Measurements from ENCODE around the gene ERC1.

Gene ERC1

DNA sequence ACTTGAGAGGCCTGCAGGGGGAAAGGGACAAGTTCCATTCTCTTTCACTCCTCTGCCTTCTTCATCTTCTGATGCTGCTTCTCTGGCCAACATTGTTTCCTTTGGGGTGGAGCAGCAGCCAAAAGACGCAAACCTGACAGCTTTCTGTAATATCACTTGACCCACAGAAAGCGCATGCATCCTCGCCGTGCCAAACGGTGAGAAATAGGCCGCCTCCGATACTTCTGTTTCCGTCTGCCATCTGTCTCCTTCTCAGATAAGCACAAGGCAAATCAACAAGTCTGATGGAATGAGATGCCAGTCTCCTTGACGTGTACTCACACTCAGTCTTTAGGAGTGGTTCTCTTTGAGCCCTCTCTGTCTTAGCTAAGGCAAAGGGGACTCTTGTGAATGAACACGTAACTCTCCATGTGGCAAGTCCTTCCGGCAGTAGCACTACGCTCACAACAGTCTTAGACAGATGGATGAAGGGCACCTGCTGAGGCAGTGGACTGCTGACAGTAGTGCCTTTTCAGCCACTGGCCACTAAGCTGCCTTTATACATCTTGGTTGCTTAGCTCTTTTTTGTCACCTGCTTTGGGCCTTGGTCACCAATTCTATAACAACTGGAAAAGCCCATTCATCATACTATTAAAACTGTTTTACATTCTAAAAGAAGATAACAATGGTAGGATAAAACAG, 389.3 kb downstream of the ERC1 start:
- Mint-ChIP-seq H3K9me3 (no peaks in the 10 kb centered on the region), H3K36me3 (peaks cover 17 to 28% of the 10 kb centered on the region in 2 donors), H3K27ac (no peak overlapping the region), H3K27me3 (no peaks in the 10 kb centered on the region), H3K4me3 (no peak overlapping the region), H3K4me1 (no peaks in the 10 kb centered on the region)
- ATAC-seq (replicated peaks), result no peak
- DNase-seq, result no peak

DNA sequence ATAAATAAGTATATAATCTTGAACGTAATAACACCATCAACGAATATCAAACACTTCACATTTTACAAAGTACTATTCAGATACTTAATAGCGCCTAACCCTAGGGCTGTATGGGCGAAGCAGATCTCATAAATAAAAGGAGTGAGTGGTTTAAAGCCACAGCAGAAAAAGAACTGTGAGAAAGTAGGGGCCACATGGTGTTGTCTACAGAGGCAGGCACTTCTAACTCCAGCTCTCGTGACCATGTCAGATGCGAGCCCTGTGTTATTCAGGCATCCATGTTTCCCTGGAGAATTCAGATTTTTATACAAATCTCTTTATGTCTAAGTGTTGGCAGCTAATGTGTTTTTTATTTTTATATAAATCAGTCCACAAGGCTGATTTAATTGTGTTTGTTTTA, 391.1 kb downstream of the ERC1 start:
- H3K4me1 Mint-ChIP-seq, result no peaks in the 10 kb centered on the region
- H3K27ac Mint-ChIP-seq, result no peak overlapping the region
- no peak for ATAC-seq (replicated peaks)
- no peaks in the 10 kb centered on the region for H3K27me3 Mint-ChIP-seq
- H3K36me3 Mint-ChIP-seq, result peaks cover 11 to 20% of the 10 kb centered on the region in 2 donors
- no peak for DNase-seq
- no peaks in the 10 kb centered on the region for H3K9me3 Mint-ChIP-seq
- H3K4me3 Mint-ChIP-seq, result no peak overlapping the region

DNA sequence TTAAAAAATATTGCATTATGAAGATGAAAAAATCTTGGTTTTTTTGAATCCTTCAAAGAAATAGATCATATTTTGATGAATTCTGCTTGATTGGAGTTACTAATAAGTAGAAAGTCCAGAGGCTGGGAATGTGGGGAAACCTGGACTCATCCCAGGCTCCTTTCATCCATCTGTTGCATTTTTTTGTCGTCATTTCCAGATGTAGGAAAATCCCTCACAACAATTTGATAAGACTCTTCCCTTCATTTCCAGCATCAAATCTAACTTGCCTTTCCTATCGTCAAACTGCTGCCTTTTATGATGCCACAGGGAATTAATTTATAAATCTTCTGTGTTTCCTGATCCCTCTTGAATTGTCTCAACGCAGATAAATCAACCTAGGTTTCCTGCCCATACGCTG, 391.8 kb downstream of the ERC1 start:
- no peaks in the 10 kb centered on the region for H3K27me3 Mint-ChIP-seq
- peaks cover 11 to 20% of the 10 kb centered on the region in 2 donors for H3K36me3 Mint-ChIP-seq
- DNase-seq (no peak), ATAC-seq (replicated peaks) (no peak)
- H3K4me3 Mint-ChIP-seq, result no peak overlapping the region
- no peaks in the 10 kb centered on the region for H3K4me1 Mint-ChIP-seq
- H3K9me3 Mint-ChIP-seq, result no peaks in the 10 kb centered on the region
- H3K27ac Mint-ChIP-seq, result no peak overlapping the region

DNA sequence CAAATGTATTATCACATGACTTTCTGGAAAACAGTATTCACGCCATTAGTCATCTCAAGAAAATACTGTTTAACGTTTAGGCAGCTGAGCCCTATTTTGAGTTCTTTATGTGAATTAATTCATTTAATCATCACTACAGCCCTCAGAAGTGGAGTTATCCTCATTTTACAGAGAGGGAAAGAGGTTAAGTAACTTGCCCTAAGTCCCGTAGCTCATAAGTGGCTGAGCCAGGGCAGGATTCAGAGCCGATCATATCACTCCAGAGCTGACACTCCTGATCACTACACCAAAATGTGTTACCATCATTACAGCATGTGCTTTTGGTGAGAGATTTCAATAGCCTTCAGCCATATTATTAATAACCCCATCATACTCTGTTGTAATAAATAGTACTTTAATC, 392.7 kb downstream of the ERC1 start:
- ATAC-seq (replicated peaks), result no peak
- Mint-ChIP-seq H3K9me3 (no peaks in the 10 kb centered on the region), H3K4me3 (no peak overlapping the region), H3K4me1 (no peaks in the 10 kb centered on the region), H3K27me3 (no peaks in the 10 kb centered on the region), H3K27ac (no peak overlapping the region), H3K36me3 (peaks cover 11 to 20% of the 10 kb centered on the region in 2 donors)
- DNase-seq, result no peak

DNA sequence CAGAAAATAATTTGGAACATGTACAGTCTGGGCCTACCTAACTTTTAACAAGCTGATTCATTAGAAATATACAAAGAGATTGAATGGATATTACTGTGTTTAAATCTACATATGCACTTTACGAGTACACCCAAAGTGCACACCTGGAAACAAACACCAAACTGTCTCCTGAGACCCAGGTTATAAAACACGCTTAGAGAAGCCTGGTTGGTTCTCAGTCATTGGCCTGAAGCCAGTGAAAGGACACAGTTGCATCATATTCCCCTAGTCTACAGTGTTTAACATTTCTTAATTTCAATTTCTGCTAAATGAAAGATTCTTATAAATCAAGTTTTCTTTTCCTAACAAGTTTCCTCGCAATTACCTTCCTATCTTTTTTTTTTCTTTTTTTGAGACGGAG, 393.9 kb downstream of the ERC1 start:
- no peak for DNase-seq
- no peaks in the 10 kb centered on the region for H3K9me3 Mint-ChIP-seq
- peaks cover 11 to 17% of the 10 kb centered on the region in 2 donors for H3K36me3 Mint-ChIP-seq
- ATAC-seq (replicated peaks), result no peak
- no peak overlapping the region for H3K4me3 Mint-ChIP-seq
- H3K27me3 Mint-ChIP-seq, result no peaks in the 10 kb centered on the region
- no peak overlapping the region for H3K27ac Mint-ChIP-seq
- no peaks in the 10 kb centered on the region for H3K4me1 Mint-ChIP-seq

DNA sequence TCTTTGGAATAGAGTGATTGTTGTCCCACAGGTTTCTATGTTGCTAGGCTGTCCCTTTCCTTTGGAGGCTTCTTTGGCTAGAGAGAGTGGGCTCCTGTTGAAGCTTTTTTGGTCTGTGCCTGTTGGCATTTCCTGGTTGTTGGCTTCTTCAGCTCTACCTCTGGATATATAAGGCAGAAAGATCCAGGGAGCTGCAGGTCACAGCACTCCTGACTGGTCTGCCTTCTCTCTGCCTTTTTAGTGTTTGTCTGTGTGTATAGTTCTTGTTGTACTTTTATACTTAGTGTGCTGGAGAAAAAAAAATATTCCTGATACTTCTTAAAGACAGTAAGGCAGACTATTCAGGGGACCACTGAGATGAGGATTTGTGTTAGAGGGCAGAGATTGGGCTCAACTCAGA, 400.7 kb downstream of the ERC1 start:
- no peak for ATAC-seq (replicated peaks)
- Mint-ChIP-seq H3K27me3 (no peaks in the 10 kb centered on the region), H3K4me3 (no peak overlapping the region), H3K9me3 (no peaks in the 10 kb centered on the region), H3K36me3 (peaks cover 6 to 22% of the 10 kb centered on the region in 2 donors), H3K4me1 (no peaks in the 10 kb centered on the region), H3K27ac (no peak overlapping the region)
- no peak for DNase-seq

DNA sequence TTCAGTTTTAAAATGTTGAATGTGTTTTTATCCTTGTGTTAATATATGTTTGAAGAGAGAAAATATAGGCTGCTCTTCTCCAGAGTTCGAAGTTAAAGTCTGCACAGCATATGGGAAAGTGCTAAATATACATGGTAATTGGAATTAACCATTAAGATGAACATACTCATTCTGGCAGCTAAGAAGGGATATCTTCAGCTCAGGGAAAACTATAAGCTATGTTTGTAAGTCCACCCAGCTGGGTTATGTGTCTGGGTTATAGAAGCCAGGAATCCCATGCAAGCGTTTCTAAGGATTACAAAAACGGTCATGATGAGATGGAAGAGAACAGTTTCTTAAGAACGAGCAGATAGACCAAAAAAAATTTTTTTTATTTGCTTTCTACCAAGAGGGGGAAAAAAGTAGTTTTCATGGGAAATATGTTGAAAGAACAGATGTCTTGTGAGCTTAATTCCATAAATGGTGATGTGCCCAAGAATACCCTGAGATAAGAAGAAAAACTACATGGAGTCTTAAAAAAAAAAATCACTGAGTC, 404.5 kb downstream of the ERC1 start:
- no peak for DNase-seq
- no peaks in the 10 kb centered on the region for H3K4me1 Mint-ChIP-seq
- no peaks in the 10 kb centered on the region for H3K9me3 Mint-ChIP-seq
- no peak overlapping the region for H3K4me3 Mint-ChIP-seq
- H3K27ac Mint-ChIP-seq, result no peak overlapping the region
- H3K36me3 Mint-ChIP-seq, result peaks cover 6 to 17% of the 10 kb centered on the region in 2 donors
- no peak for ATAC-seq (replicated peaks)
- H3K27me3 Mint-ChIP-seq, result no peaks in the 10 kb centered on the region

DNA sequence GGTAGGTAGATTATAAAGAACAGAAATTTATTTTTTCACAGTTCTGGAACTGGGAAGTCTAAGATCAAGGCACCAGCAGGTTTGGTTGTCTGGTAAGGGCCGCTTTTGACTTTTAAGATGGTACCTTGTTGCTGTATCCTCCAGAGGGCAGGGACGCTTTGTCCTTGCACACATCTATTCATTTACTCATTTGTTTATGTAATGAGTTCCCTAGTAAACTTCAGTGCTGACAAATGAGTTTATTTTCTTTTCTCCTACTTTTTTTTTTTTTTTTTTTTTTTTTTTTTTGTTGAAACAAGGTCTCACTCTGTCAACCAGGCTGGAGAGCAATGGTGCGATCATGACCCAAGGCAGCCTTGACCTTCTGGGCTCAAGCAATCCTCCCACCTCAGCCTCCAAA, 407.6 kb downstream of the ERC1 start:
- Mint-ChIP-seq H3K36me3 (peaks cover 7 to 8% of the 10 kb centered on the region in 2 donors), H3K4me1 (no peaks in the 10 kb centered on the region)

DNA sequence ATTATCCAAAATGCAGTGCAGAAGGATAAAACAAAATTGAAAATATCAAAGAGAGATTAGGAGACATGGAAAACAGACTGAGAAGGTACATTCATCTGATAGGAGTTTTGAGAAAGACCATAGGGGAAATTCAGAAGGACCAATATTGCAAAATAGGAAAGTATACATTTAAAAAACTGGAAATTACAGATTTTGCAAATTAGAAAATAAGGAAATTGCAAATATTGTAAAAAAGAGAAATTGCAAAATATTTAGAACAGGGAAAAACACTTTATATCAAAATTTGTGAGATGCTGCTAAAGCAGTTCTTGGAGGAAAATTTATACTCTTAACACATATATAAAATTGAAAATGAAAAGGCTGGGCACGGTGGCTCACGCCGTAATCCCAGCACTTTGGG, 410.9 kb downstream of the ERC1 start:
- DNase-seq, result no peak
- H3K9me3 Mint-ChIP-seq, result no peaks in the 10 kb centered on the region
- no peak overlapping the region for H3K4me3 Mint-ChIP-seq
- no peaks in the 10 kb centered on the region for H3K4me1 Mint-ChIP-seq
- H3K27me3 Mint-ChIP-seq, result no peaks in the 10 kb centered on the region
- ATAC-seq (replicated peaks), result no peak
- H3K36me3 Mint-ChIP-seq, result peaks cover 2 to 3% of the 10 kb centered on the region in 2 donors
- H3K27ac Mint-ChIP-seq, result no peak overlapping the region

More for the DNA sequence above, 407.6 kb downstream of the ERC1 start:
- no peak overlapping the region for H3K4me3 Mint-ChIP-seq
- no peaks in the 10 kb centered on the region for H3K9me3 Mint-ChIP-seq
- ATAC-seq (replicated peaks) (no peak), DNase-seq (no peak)
- H3K27ac Mint-ChIP-seq, result no peak overlapping the region
- no peaks in the 10 kb centered on the region for H3K27me3 Mint-ChIP-seq

DNA sequence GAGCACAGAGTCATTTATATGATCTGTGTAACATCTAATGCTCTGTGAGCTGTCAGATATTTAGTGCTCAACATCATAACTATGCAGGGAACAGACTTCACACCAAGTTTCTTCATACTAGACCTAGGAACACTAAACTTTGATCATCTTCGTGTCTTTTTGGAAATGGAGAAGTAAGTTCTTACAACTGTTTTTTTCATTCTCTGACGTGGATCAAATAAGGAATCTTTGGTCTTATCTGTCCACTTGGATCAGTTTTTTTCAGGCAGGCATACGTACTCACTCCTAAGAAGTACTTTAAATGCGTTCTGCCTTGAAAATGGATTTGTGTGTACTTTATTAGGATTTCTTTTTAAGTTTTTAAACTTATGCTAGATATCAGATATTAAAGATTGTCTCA, 412.4 kb downstream of the ERC1 start:
- Mint-ChIP-seq H3K36me3 (peaks cover 2 to 3% of the 10 kb centered on the region in 2 donors), H3K27me3 (no peaks in the 10 kb centered on the region), H3K27ac (no peak overlapping the region), H3K4me3 (no peak overlapping the region), H3K4me1 (no peaks in the 10 kb centered on the region), H3K9me3 (no peaks in the 10 kb centered on the region)
- DNase-seq (no peak), ATAC-seq (replicated peaks) (no peak)

DNA sequence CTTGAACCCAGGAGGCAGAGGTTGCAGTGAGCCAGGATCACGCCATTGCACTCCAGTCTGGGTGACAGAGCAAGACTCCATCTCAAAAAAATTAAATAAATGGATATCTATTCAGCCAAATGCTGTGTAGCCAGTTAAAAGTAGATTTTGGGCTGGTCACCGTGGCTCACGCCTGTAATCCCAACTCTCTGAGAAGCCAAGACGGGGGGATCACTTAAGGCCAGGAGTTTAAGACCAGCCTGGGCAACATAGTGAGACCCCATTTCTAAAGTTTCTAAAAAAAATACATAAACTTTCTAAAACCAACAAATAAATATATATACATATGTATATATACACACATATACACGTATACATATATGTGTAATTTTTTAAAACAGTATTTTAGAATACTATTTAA, 414.6 kb downstream of the ERC1 start:
- ATAC-seq (replicated peaks) (no peak), DNase-seq (no peak)
- Mint-ChIP-seq H3K27ac (no peak overlapping the region), H3K36me3 (peaks cover 13 to 18% of the 10 kb centered on the region in 2 donors), H3K4me1 (no peaks in the 10 kb centered on the region), H3K27me3 (no peaks in the 10 kb centered on the region), H3K9me3 (no peaks in the 10 kb centered on the region), H3K4me3 (no peak overlapping the region)

DNA sequence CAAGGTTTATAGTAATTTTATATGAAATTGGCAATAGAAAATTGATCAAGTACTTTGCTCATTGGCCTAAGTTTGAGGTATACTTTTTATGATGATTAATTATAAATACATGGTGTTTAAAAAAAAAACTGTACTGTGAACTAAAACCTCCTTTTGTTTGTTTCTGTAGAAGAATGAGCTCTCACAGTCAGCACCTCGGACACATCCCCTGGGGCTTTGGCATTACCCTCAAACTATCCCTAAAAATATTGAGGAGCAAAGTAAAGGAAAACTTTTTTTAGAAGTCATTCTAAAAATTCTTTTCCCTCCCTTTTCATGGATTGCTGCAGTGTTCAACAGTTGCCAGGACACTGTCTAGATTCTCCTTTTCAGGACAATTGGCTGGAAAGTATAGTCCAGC, 419.8 kb downstream of the ERC1 start:
- H3K27ac Mint-ChIP-seq, result no peak overlapping the region
- DNase-seq (no peak), ATAC-seq (replicated peaks) (no peak)
- H3K9me3 Mint-ChIP-seq, result no peaks in the 10 kb centered on the region
- H3K4me3 Mint-ChIP-seq, result no peak overlapping the region
- peaks cover 22 to 54% of the 10 kb centered on the region in 2 donors for H3K36me3 Mint-ChIP-seq
- H3K27me3 Mint-ChIP-seq, result no peaks in the 10 kb centered on the region
- no peaks in the 10 kb centered on the region for H3K4me1 Mint-ChIP-seq

DNA sequence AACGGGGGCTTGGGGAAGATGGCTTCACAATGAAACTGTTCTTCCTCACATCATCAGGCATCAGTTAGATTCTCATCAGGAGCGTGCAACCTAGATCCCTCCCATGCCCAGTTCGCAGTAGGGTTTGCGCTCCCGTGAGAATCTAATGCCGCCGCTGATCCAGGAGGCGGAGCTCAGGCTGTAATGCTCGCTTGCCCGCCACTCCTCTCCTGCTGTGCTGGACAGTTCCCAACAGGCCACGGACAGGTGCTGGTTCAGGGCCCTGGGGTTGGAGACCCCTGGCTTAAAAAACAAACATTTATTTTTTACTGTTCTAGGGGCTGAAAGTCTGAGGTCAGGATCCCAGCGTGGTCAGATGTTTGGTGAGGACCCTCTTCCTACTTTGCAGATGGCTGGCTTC, 422.9 kb downstream of the ERC1 start:
- H3K27ac Mint-ChIP-seq, result no peak overlapping the region
- H3K27me3 Mint-ChIP-seq, result no peaks in the 10 kb centered on the region

DNA sequence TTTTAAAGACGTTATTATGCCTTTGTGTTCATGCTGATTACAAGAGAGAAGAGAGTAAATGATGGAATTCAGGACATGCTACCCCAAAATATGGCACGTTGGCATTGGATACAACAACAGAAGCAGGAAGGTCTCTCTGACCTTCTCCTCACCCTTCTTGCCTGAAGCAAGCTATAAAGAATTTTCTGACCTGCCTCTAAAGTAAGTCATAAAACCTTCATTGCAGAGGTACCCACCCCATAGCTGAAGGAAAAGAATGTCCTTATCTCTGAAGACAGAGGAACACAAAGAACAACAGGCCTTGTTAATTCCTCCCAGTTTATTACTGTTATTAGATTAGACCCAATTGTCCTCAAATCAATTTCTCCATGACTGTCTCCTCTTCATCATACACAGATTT, 427.1 kb downstream of the ERC1 start:
- DNase-seq (no peak), ATAC-seq (replicated peaks) (no peak)
- H3K4me3 Mint-ChIP-seq, result no peak overlapping the region
- no peaks in the 10 kb centered on the region for H3K27me3 Mint-ChIP-seq
- H3K36me3 Mint-ChIP-seq, result peaks cover 42 to 68% of the 10 kb centered on the region in 2 donors
- H3K27ac Mint-ChIP-seq, result no peak overlapping the region
- H3K9me3 Mint-ChIP-seq, result peaks cover 9 to 10% of the 10 kb centered on the region in 2 donors
- H3K4me1 Mint-ChIP-seq, result peaks cover 4 to 10% of the 10 kb centered on the region in 2 donors

More for the DNA sequence above, 422.9 kb downstream of the ERC1 start:
- DNase-seq (no peak), ATAC-seq (replicated peaks) (no peak)
- peaks cover 28 to 72% of the 10 kb centered on the region in 2 donors for H3K36me3 Mint-ChIP-seq
- H3K4me3 Mint-ChIP-seq, result no peak overlapping the region
- H3K4me1 Mint-ChIP-seq, result no peaks in the 10 kb centered on the region
- H3K9me3 Mint-ChIP-seq, result no peaks in the 10 kb centered on the region

DNA sequence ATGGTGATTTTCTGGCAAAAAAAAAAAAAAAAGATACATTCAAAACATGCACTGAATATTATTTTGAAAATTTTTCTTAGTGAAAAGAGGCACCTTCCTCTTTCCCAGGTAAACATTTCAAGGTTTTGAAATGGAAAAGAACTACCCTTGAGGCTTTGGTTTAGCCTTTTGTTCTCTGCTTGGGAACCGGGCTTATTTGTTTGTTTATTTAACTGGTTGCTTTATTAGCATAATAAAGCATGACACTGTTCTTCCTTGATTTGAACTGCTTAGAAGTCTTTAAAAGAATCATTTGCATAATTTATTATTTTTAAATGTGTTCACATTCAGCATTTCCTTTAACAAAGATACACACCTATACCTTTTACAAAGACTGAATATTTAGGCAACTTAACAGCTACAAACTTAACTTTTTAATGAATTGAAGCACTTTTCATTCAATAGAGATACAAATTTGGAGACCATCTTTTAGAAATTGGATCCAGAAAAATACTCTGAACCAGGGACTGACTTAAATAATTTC, 428.9 kb downstream of the ERC1 start:
- H3K27me3 Mint-ChIP-seq, result no peaks in the 10 kb centered on the region
- no peak for ATAC-seq (replicated peaks)
- H3K27ac Mint-ChIP-seq, result no peak overlapping the region
- peaks cover 5 to 16% of the 10 kb centered on the region in 2 donors for H3K4me1 Mint-ChIP-seq
- H3K36me3 Mint-ChIP-seq, result peaks cover 38 to 60% of the 10 kb centered on the region in 2 donors
- no peak for DNase-seq
- no peak overlapping the region for H3K4me3 Mint-ChIP-seq
- peaks cover 11% of the 10 kb centered on the region in 2 donors for H3K9me3 Mint-ChIP-seq

All from stimulated activated naive B cell treated with anti-CD40 and anti-IgM and Interleukin-4, amounts not matched to agents 10 μg/mL and 1 μg/mL and 100 μg/mL, for 72 hours (primary cell).